NCI-H146 treated with DMSO at 0.1 percent for 48 hours (cell line): ENCODE data around the gene MAPKBP1.

Experiments used
- DNase-seq: peaks from one replicate; lab custom pipeline; 2025; ENCODE audit not compliant: unreplicated experiment; lab: John Stamatoyannopoulos, UW

The MAPKBP1 gene

GRCh38 chr15:41806291-41807181, 32.3 kb downstream of the MAPKBP1 start:
- DNase-seq = no peak

GRCh38 chr15:41809121-41809520, 34.8 kb downstream of the MAPKBP1 start:
- no peak for DNase-seq

GRCh38 chr15:41809526-41810220, 35.4 kb downstream of the MAPKBP1 start:
- DNase-seq = no peak

- no peak for DNase-seq
Measured at GRCh38 chr15:41810651-41811431, 36.6 kb downstream of the MAPKBP1 start.

- DNase-seq = peak; percentile 0
Measured at GRCh38 chr15:41811432-41812195, 37.3 kb downstream of the MAPKBP1 start.

GRCh38 chr15:41812820-41813375, 38.6 kb downstream of the MAPKBP1 start:
- DNase-seq = no peak

- no peak for DNase-seq
Measured at GRCh38 chr15:41813426-41813825, 39.1 kb downstream of the MAPKBP1 start.

GRCh38 chr15:41814534-41814933, 40.2 kb downstream of the MAPKBP1 start:
- no peak for DNase-seq

GRCh38 chr15:41816788-41817187, 42.5 kb downstream of the MAPKBP1 start:
- no peak for DNase-seq

GRCh38 chr15:41817327-41817726, 43.0 kb downstream of the MAPKBP1 start:
- DNase-seq = no peak

- no peak for DNase-seq
Measured at GRCh38 chr15:41817781-41818180, 43.5 kb downstream of the MAPKBP1 start.

GRCh38 chr15:41819455-41820050, 45.3 kb downstream of the MAPKBP1 start:
- no peak for DNase-seq

- DNase-seq = no peak
Measured at GRCh38 chr15:41820791-41821423, 46.6 kb downstream of the MAPKBP1 start.

- no peak for DNase-seq
Measured at GRCh38 chr15:41821831-41822230, 47.5 kb downstream of the MAPKBP1 start.

GRCh38 chr15:41822471-41822870, 48.2 kb downstream of the MAPKBP1 start:
- no peak for DNase-seq

GRCh38 chr15:41822957-41823356, 48.7 kb downstream of the MAPKBP1 start:
- DNase-seq = no peak

- no peak for DNase-seq
Measured at GRCh38 chr15:41823502-41823901, 49.2 kb downstream of the MAPKBP1 start.

GRCh38 chr15:41824062-41824745, 49.9 kb downstream of the MAPKBP1 start:
- DNase-seq = no peak

GRCh38 chr15:41825145-41825544, 50.9 kb downstream of the MAPKBP1 start:
- DNase-seq = no peak
